Measurements from ENCODE around the gene ZNF280B. TPM values are rescaled to one million over a fixed set of nuclear protein-coding genes. Genes with fewer than 3 reads are reported as not detected.
"Not testable (repeated sequence)": the region's sequence is repeated elsewhere in the genome, so short reads cannot be mapped to it uniquely, and the experiment has no call there.

ZNF280B gene
- total and polyA plus RNA-seq, 2 donors (not counting 3 experiments of a cell fraction or from before 2014, with no cell fraction given) = 1.5 to 3.1 TPM

- H3K9me1 ChIP-seq (replicated peaks; ENCODE audit: control insufficient read depth, extremely low read depth, insufficient read depth, low read length) = no peaks in the 10 kb centered on the region
- H3K27me3 ChIP-seq (ENCODE audit: control insufficient read depth in 2 of 2, insufficient read depth in 2 of 2, low read length in 2 of 2) = peaks cover 2 to 8% of the 10 kb centered on the region in 2 experiments
- no TSS peak for BruUV-seq (replicated peaks)
- H3K9me3 ChIP-seq (replicated peaks; ENCODE audit: control insufficient read depth, insufficient read depth, low read length) = no peaks in the 10 kb centered on the region
- FAIRE-seq (no peak), DNase-seq (ENCODE audit: low read depth, low spot score) (no peak)
- dilution Hi-C loops (cut with MboI; ENCODE audit: extremely low pct_ligation_motif_present, low sequenced_read_pairs) = no loop called here
- H3K79me2 ChIP-seq (ENCODE audit: control insufficient read depth, insufficient read depth, low read length) = no peaks in the 10 kb centered on the region
- no peaks in the 10 kb centered on the region for H3K36me3 ChIP-seq (ENCODE audit: control insufficient read depth in 2 of 2, extremely low read depth in 1 of 2, insufficient read depth in 2 of 2, low read length in 2 of 2)
- H2AFZ ChIP-seq (ENCODE audit: low read depth, low read length) = no peak overlapping the region
- H3K4me2 ChIP-seq (ENCODE audit: insufficient read depth, low read length) = no peak overlapping the region
- intact Hi-C loops (cut with micrococcal nuclease) = no loop called here
- ChIA-PET CTCF (interaction anchor here (1.8 kb wide), 1 partner anchor 21 kb away, joined by 4 read pairs; no protein-coding TSS in a partner anchor), POLR2A (no interaction called here)
- no peak overlapping the region for H3K9ac ChIP-seq (replicated peaks; ENCODE audit: extremely low read depth, insufficient read depth, low read length)
- no peak overlapping the region for H3K4me3 ChIP-seq (replicated peaks in 1 of 3; ENCODE audit: insufficient read depth in 1 of 3, low read depth in 1 of 3, low read length in 3 of 3)
- no peak for TF ChIP-seq GATA2 (IDR thresholded peaks at IDR 0.05; ENCODE audit: insufficient read depth, insufficient read length, low read depth, low read length)
- TF ChIP-seq CTCF (IDR thresholded peaks at IDR 0.05; ENCODE audit: extremely low read depth in 1 of 2, insufficient read depth in 1 of 2, low read depth in 1 of 2, low read length in 2 of 2) = no peak
- TF ChIP-seq, protein P1, sequence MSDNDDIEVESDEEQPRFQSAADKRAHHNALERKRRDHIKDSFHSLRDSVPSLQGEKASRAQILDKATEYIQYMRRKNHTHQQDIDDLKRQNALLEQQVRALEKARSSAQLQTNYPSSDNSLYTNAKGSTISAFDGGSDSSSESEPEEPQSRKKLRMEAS (IDR thresholded peaks at IDR 0.05; ENCODE audit: insufficient read depth, insufficient read length) = no peak
- no peak for TF ChIP-seq JUN (IDR thresholded peaks at IDR 0.05; ENCODE audit: borderline replicate concordance, insufficient read depth, insufficient read length, low read depth)
- no peak for TF ChIP-seq POLR2AphosphoS5 (IDR thresholded peaks at IDR 0.05; ENCODE audit: insufficient read depth, low read depth, low read length)
- no peak for TF ChIP-seq EZH2 (IDR thresholded peaks at IDR 0.05; ENCODE audit: borderline replicate concordance, low read depth, low read length, severe bottlenecking)
- TF ChIP-seq FOS (IDR thresholded peaks at IDR 0.05; ENCODE audit: borderline replicate concordance, insufficient read depth, low read length) = no peak
- no peak for TF ChIP-seq MYC (IDR thresholded peaks at IDR 0.05; ENCODE audit: low read depth, low read length)
- no peak for TF ChIP-seq POLR2A (IDR thresholded peaks at IDR 0.05; ENCODE audit: low read depth, low read length)
- H4K20me1 ChIP-seq (replicated peaks; ENCODE audit: control insufficient read depth, extremely low read depth, insufficient read depth, low read length) = no peaks in the 10 kb centered on the region
- no peak overlapping the region for H3K27ac ChIP-seq (ENCODE audit: insufficient read depth, low read depth, low read length)
- no peaks in the 10 kb centered on the region for H3K4me1 ChIP-seq (ENCODE audit: control insufficient read depth, extremely low read depth, insufficient read depth, low read length)
Measured at GRCh38 chr22:22442928-22443709, 65.4 kb downstream of the ZNF280B start.

DNA sequence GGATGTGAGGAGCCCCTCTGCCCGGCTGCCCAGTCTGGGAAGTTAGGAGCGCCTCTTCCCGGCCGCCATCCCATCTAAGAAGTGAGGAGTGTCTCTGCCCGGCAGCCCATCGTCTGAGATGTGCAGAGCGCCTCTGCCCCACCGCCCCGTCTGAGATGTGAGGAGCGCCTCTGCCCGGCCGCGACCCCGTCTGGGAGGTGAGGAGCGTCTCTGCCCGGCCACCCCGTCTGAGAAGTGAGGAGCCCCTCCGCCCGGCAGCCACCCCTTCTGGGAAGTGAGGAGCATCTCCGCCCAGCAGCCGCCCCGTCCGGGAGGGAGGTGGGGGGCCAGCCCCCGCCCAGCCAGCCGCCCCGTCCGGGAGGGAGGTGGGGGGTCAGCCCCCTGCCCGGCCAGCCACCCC lies 66.9 kb downstream of the ZNF280B start:
- H3K4me1 ChIP-seq (ENCODE audit: control insufficient read depth, extremely low read depth, insufficient read depth, low read length); H4K20me1 ChIP-seq (replicated peaks; ENCODE audit: control insufficient read depth, extremely low read depth, insufficient read depth, low read length); H3K4me3 ChIP-seq (replicated peaks in 1 of 3; ENCODE audit: insufficient read depth in 1 of 3, low read depth in 1 of 3, low read length in 3 of 3); DNase-seq (ENCODE audit: low read depth, low spot score); POLR2A ChIA-PET; H3K9ac ChIP-seq (replicated peaks; ENCODE audit: extremely low read depth, insufficient read depth, low read length); FAIRE-seq; H2AFZ ChIP-seq (ENCODE audit: low read depth, low read length); dilution Hi-C loops (cut with MboI; ENCODE audit: extremely low pct_ligation_motif_present, low sequenced_read_pairs); H3K36me3 ChIP-seq (ENCODE audit: control insufficient read depth in 2 of 2, extremely low read depth in 1 of 2, insufficient read depth in 2 of 2, low read length in 2 of 2); intact Hi-C loops (cut with micrococcal nuclease); H3K27ac ChIP-seq (ENCODE audit: insufficient read depth, low read depth, low read length); H3K27me3 ChIP-seq (ENCODE audit: control insufficient read depth in 2 of 2, insufficient read depth in 2 of 2, low read length in 2 of 2); H3K9me1 ChIP-seq (replicated peaks; ENCODE audit: control insufficient read depth, extremely low read depth, insufficient read depth, low read length); CTCF ChIA-PET; H3K79me2 ChIP-seq (ENCODE audit: control insufficient read depth, insufficient read depth, low read length); H3K9me3 ChIP-seq (replicated peaks; ENCODE audit: control insufficient read depth, insufficient read depth, low read length); H3K4me2 ChIP-seq (ENCODE audit: insufficient read depth, low read length); BruUV-seq (replicated peaks): not testable (repeated sequence)
